Hematopoietic multipotent progenitor cell (in vitro differentiated cells): Measurements from ENCODE around the gene KRTAP19-3. TPM values are rescaled to one million over a fixed set of nuclear protein-coding genes. Genes with fewer than 3 reads are reported as not detected.

Source experiments
- small RNA-seq: library from RNA; depleted of rRNA; stranded (forward); fragments of <200 nt; gene quantifications from one replicate; pipeline ENCODE3, GENCODE V24; 2012
- total RNA-seq: library from RNA; depleted of rRNA; stranded (reverse); fragments of >200 nt; gene quantifications from one replicate; pipeline ENCODE4 v1.2.3, GENCODE V29; 2012

The KRTAP19-3 gene
- total RNA-seq, 1 donor = not detected

Small RNA genes within 50 kb of the gene (small RNA-seq; reads per million reads assigned to genes)
- gene AP000567.1 = not detected
- gene KRTAP19-10P = not detected
- not detected for gene KRTAP19-11P
- gene KRTAP19-9P = not detected

Other genes starting within 250 kb of the KRTAP19-3 start
- gene KRTAP24-1, start 209.1 kb downstream of the KRTAP19-3 start, total RNA-seq = not detected
- gene KRTAP25-1, start 202.5 kb downstream of the KRTAP19-3 start, total RNA-seq = not detected
- not detected for gene KRTAP26-1, start 171.7 kb downstream of the KRTAP19-3 start, total RNA-seq
- not detected for gene KRTAP27-1, start 154.3 kb downstream of the KRTAP19-3 start, total RNA-seq
- not detected for gene KRTAP23-1, start 143.4 kb downstream of the KRTAP19-3 start, total RNA-seq
- gene KRTAP13-2, start 119.7 kb downstream of the KRTAP19-3 start, total RNA-seq = not detected
- gene KRTAP13-1, start 96.0 kb downstream of the KRTAP19-3 start, total RNA-seq = 0.27 TPM
- not detected for gene KRTAP13-3, start 66.1 kb downstream of the KRTAP19-3 start, total RNA-seq
- gene KRTAP13-4, start 61.8 kb downstream of the KRTAP19-3 start, total RNA-seq = not detected
- gene KRTAP15-1, start 51.7 kb downstream of the KRTAP19-3 start, total RNA-seq = not detected
- gene KRTAP19-1, start 11.6 kb downstream of the KRTAP19-3 start, total RNA-seq = not detected
- gene KRTAP19-2, start 4.6 kb downstream of the KRTAP19-3 start, total RNA-seq = not detected
- not detected for gene KRTAP19-4, start 5.2 kb upstream of the KRTAP19-3 start, total RNA-seq
- gene KRTAP19-5, start 10.1 kb upstream of the KRTAP19-3 start, total RNA-seq = not detected
- gene KRTAP19-6, start 49.9 kb upstream of the KRTAP19-3 start, total RNA-seq = not detected
- not detected for gene KRTAP19-7, start 69.3 kb upstream of the KRTAP19-3 start, total RNA-seq
- not detected for gene KRTAP22-2, start 98.4 kb upstream of the KRTAP19-3 start, total RNA-seq
- gene KRTAP6-3, start 100.4 kb upstream of the KRTAP19-3 start, total RNA-seq = not detected
- not detected for gene KRTAP6-2, start 106.9 kb upstream of the KRTAP19-3 start, total RNA-seq
- gene KRTAP22-1, start 109.1 kb upstream of the KRTAP19-3 start, total RNA-seq = not detected
- gene KRTAP6-1, start 121.9 kb upstream of the KRTAP19-3 start, total RNA-seq = not detected
- not detected for gene KRTAP20-1, start 124.4 kb upstream of the KRTAP19-3 start, total RNA-seq
- gene KRTAP20-4, start 128.6 kb upstream of the KRTAP19-3 start, total RNA-seq = not detected
- not detected for gene KRTAP20-2, start 143.2 kb upstream of the KRTAP19-3 start, total RNA-seq
- not detected for gene KRTAP20-3, start 150.9 kb upstream of the KRTAP19-3 start, total RNA-seq
- gene KRTAP21-3, start 226.8 kb upstream of the KRTAP19-3 start, total RNA-seq = not detected